Measurements from ENCODE around the gene NPY1R.

DNA sequence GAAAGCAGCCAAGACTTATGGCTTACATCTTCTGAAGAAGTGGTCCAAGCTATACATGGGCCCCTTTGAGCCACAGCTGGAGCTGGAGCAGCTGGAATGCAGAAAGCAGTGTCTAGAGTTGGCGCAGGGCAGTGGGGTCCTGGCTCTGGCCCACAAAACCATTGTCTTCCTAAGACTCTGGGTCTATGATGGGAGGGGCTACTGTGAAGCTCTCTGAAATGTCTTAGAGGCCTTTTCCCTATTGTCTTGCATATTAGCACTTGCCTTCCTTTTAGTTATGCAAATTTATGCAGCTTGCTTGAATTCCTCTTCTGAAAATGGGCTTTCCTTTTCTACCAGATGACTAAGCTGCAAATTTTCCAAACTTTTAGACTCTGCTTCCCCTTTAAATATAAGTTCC, 15.3 kb downstream of the NPY1R start:
- TF ChIP-seq, protein P1, sequence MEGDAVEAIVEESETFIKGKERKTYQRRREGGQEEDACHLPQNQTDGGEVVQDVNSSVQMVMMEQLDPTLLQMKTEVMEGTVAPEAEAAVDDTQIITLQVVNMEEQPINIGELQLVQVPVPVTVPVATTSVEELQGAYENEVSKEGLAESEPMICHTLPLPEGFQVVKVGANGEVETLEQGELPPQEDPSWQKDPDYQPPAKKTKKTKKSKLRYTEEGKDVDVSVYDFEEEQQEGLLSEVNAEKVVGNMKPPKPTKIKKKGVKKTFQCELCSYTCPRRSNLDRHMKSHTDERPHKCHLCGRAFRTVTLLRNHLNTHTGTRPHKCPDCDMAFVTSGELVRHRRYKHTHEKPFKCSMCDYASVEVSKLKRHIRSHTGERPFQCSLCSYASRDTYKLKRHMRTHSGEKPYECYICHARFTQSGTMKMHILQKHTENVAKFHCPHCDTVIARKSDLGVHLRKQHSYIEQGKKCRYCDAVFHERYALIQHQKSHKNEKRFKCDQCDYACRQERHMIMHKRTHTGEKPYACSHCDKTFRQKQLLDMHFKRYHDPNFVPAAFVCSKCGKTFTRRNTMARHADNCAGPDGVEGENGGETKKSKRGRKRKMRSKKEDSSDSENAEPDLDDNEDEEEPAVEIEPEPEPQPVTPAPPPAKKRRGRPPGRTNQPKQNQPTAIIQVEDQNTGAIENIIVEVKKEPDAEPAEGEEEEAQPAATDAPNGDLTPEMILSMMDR (IDR thresholded peaks at IDR 0.05): no peak
- TF ChIP-seq POLR2A (IDR thresholded peaks at IDR 0.05): no peak

All from Peyer's patch (tissue), 4 donors.